A549 (cell line): ENCODE measurements around the gene ARMH3. TPM values are rescaled to one million over a fixed set of nuclear protein-coding genes. Genes with fewer than 3 reads are reported as not detected.

Source experiments
- ATAC-seq, 2 experiments: fragments of 200-7000 bp in 1 of 2; fragments of >200 bp in 1 of 2; cut with Nextera tagmentation in 1 of 2; cut with Tn5 transposase in 1 of 2; 3 replicates each; pipeline versions ENCODE4 v1.8.0 to v1.9.1; 2018 to 2020; ENCODE audit warnings: mild to moderate bottlenecking in 1 of 2, moderate library complexity in 1 of 2
- CTCF ChIA-PET: fragments of 300-600 bp; sonication (Branson Sonifier 250); formaldehyde crosslinking; extraction: SDS; loops from one replicate; lab custom pipeline; 2021; ENCODE audit warnings: antibody characterized with exemption, inconsistent platforms; lab: Yijun Ruan, JAX
- POLR2A ChIA-PET: fragments of 350-600 bp; formaldehyde crosslinking; extraction: SDS; loops from one replicate; lab custom pipeline; 2021; ENCODE audit warnings: antibody characterized with exemption, inconsistent platforms; lab: Yijun Ruan, JAX
- DNase-seq, 2 experiments: peaks; one replicate each; pipeline versions ENCODE4 v3.0.0 to v3.0.0-alpha.2; 2011 to 2016; ENCODE audit warnings: low read depth in 1 of 2, low spot score in 1 of 2
- FAIRE-seq: peaks from 2 replicates; lab custom pipeline; 2011; peaks lifted over from hg19 to GRCh38; lab: Jason Lieb, UNC
- H3K27ac ChIP-seq, 2 experiments: fragments of >200 bp; sonication (Bioruptor Twin); formaldehyde crosslinking; 3 replicates each; pipeline ENCODE4 v1.5.1; 2016 to 2017
- H3K4me1 ChIP-seq: fragments of >200 bp; sonication (Bioruptor Twin); formaldehyde crosslinking; 3 replicates; pipeline ENCODE4 v1.6.1; 2016
- H3K4me2 ChIP-seq: fragments of >200 bp; sonication (Bioruptor Twin); formaldehyde crosslinking; 3 replicates; pipeline ENCODE4 v1.6.1; 2016
- H3K4me3 ChIP-seq: fragments of >200 bp; sonication (Bioruptor Twin); formaldehyde crosslinking; 3 replicates; pipeline ENCODE4 v1.5.1; 2016
- H3K9me3 ChIP-seq: fragments of >200 bp; sonication (Bioruptor Twin); formaldehyde crosslinking; 3 replicates; pipeline ENCODE4 v1.6.1; 2016
- CBX2 ChIP-seq: fragments of 200-600 bp; sonication (generic); IDR thresholded peaks from 2 replicates; pipeline ENCODE4 v1.6.1; 2016; ENCODE audit warnings: low read depth, mild to moderate bottlenecking, borderline replicate concordance
- CEBPB ChIP-seq, 2 experiments: fragments of >200 bp in 1 of 2; sonication (Bioruptor Twin) in 1 of 2; formaldehyde crosslinking in 1 of 2; IDR thresholded peaks; 2 replicates each; pipeline ENCODE4 v1.6.1; 2012 to 2016
- CHD4 ChIP-seq: fragments of 200-600 bp; sonication (generic); IDR thresholded peaks from 2 replicates; pipeline ENCODE4 v1.6.1; 2016; ENCODE audit warnings: antibody characterized with exemption, mild to moderate bottlenecking, borderline replicate concordance
- EHMT2 ChIP-seq: fragments of 200-600 bp; sonication (generic); IDR thresholded peaks from 2 replicates; pipeline ENCODE4 v1.6.1; 2016; ENCODE audit warnings: antibody characterized with exemption, low read depth, mild to moderate bottlenecking, moderate library complexity
- ESRRA ChIP-seq: fragments of 150-350 bp; IDR thresholded peaks from 2 replicates; pipeline ENCODE4 v1.6.1; 2014; ENCODE audit warnings: mild to moderate bottlenecking, low read length, borderline replicate concordance
- GATA3 ChIP-seq: IDR thresholded peaks from 2 replicates; pipeline ENCODE4 v1.6.1; 2012; ENCODE audit warnings: borderline replicate concordance
- HDAC2 ChIP-seq: fragments of 200-600 bp; sonication (generic); IDR thresholded peaks from 2 replicates; pipeline ENCODE4 v1.6.1; 2016
- JUN ChIP-seq, 2 experiments: fragments of >200 bp; sonication (Bioruptor Twin); formaldehyde crosslinking; IDR thresholded peaks; 2 replicates in 1 of 2; 3 replicates in 1 of 2; pipeline ENCODE4 v1.6.1; 2016 to 2017
- KDM5A ChIP-seq: fragments of 200-600 bp; sonication (generic); IDR thresholded peaks from 2 replicates; pipeline ENCODE4 v1.6.1; 2016; ENCODE audit warnings: antibody characterized with exemption, mild to moderate bottlenecking
- MAZ ChIP-seq: fragments of 150-350 bp; IDR thresholded peaks from 2 replicates; pipeline ENCODE4 v1.6.1; 2014; ENCODE audit warnings: antibody characterized with exemption, low read depth, low read length, borderline replicate concordance
- NPAS2 ChIP-seq: fragments of 250-450 bp; sonication (Bioruptor Pico); IDR thresholded peaks from 2 replicates; pipeline ENCODE4 v1.8.0; 2022; ENCODE audit warnings: mild to moderate bottlenecking, moderate library complexity, borderline replicate concordance
- NR3C1 ChIP-seq: fragments of >200 bp; sonication (Bioruptor Twin); formaldehyde crosslinking; IDR thresholded peaks from 3 replicates; pipeline ENCODE4 v1.6.1; 2017
- RAD21 ChIP-seq, 2 experiments: fragments of >200 bp in 1 of 2; sonication (Bioruptor Twin) in 1 of 2; formaldehyde crosslinking in 1 of 2; IDR thresholded peaks in 1 of 2; conservative IDR thresholded peaks in 1 of 2; 2 replicates in 1 of 2; 3 replicates in 1 of 2; pipeline ENCODE4 v1.6.1; 2012 to 2018; ENCODE audit warnings: inconsistent platforms in 1 of 2
- RNF2 ChIP-seq: fragments of 200-600 bp; sonication (generic); IDR thresholded peaks from 2 replicates; pipeline ENCODE4 v1.6.1; 2016; ENCODE audit warnings: low read depth, mild to moderate bottlenecking, antibody characterized with exemption, moderate library complexity, borderline replicate concordance
- ZNF302 ChIP-seq: fragments of 250-450 bp; sonication (Bioruptor Pico); IDR thresholded peaks from 2 replicates; pipeline ENCODE4 v1.9.0; 2021; ENCODE audit warnings: inconsistent platforms, mild to moderate bottlenecking, moderate library complexity
- WGBS: methylation state at CpG from one replicate; pipeline ENCODE4 v1.1.6; 2017; ENCODE audit errors: missing lambda C conversion rate; 5-methylcytosine and 5-hydroxymethylcytosine counted together
- polyA plus RNA-seq, 4 experiments: library from polyadenylated mRNA; depleted of rRNA in 3 of 4; stranded (reverse); fragments of >200 nt; fragmentation: RNase III in 1 of 4; extraction: RNeasy Plus Mini Kit Qiagen cat#74134 plus additional on column Dnase treatment in 1 of 4; gene quantifications; 2 replicates in 3 of 4; 3 replicates in 1 of 4; pipeline ENCODE4 v1.2.3, GENCODE V29; 2011 to 2017
- TF ChIP-seq, protein P1 (sequence below): IDR thresholded peaks from 2 replicates; pipeline ENCODE4 v1.6.1; 2012; ENCODE audit warnings: low read depth, borderline replicate concordance
- TF ChIP-seq, protein P2 (sequence below): fragments of >200 bp; sonication (Bioruptor Twin); formaldehyde crosslinking; IDR thresholded peaks from 2 replicates; pipeline ENCODE4 v1.6.1; 2016
- TF ChIP-seq, protein P3 (sequence below): IDR thresholded peaks from 2 replicates; pipeline ENCODE4 v1.6.1; 2012
- TF ChIP-seq, protein P4 (sequence below): fragments of >200 bp; sonication (Bioruptor Twin); formaldehyde crosslinking; IDR thresholded peaks from 3 replicates; pipeline ENCODE4 v1.5.1; 2016
- TF ChIP-seq, protein P5 (sequence below): fragments of 450-650 bp; IDR thresholded peaks from 2 replicates; pipeline ENCODE4 v1.6.1; 2014; ENCODE audit warnings: antibody characterized with exemption

The ARMH3 gene
- polyA plus RNA-seq, 2 of the 4 experiments (the other 2 are of a cell fraction) = 12.7 to 17.3 TPM

DNA sequence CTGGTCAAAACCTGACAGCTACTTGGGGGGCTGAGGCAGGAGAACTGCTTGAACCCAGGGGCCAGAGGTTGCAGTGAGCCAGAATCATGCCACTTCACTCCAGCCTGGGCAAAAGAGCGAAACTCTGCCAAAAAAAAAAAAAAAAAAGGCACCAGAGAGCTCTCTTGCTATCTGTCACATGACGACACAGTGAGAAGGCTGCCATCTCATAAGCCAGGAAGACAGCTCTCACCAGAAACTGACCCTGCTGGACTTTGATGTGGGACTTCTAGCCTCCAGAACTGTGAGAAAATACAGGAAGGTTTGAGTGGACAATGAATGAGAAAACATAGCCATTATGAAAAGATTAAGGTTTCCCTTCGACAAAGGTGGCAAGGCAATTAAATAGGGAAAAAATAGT lies 161.2 kb downstream of the ARMH3 start:
- CTCF ChIA-PET = interaction anchor here (1.1 to 1.4 kb wide), 3 partner anchors 20 to 115 kb away, joined by 3 to 5 read pairs (median 4); no protein-coding TSS in a partner anchor

DNA sequence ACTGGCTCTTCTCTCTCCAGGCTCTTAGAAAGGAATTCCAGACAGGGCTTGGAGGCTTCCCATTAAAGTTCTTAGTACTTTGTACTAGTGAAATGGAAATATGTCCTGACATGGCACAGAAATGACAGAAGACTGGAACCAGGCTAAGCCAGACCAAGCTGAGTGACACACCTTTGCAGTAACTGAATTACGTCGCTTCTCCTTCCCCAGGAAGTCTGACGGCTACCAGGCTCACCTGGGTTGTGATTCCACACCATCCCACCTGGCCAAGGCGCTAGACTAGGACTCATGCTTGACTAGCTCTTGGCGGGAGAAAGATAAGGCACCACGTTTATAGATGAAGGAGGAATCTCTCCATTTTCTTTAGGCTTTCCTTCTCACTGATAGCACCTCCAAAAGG lies 161.7 kb downstream of the ARMH3 start:
- Histone ChIP-seq H3K9me3 (no peaks in the 10 kb centered on the region), H3K27ac (no peak overlapping the region), H3K4me1 (peaks cover 25% of the 10 kb centered on the region), H3K4me3 (no peak overlapping the region)
- ATAC-seq = no peak
- no peak for DNase-seq
- TF ChIP-seq KDM5A = no peak
- TF ChIP-seq CEBPB (IDR thresholded peaks at IDR 0.05) = no peak
- TF ChIP-seq, protein P1, sequence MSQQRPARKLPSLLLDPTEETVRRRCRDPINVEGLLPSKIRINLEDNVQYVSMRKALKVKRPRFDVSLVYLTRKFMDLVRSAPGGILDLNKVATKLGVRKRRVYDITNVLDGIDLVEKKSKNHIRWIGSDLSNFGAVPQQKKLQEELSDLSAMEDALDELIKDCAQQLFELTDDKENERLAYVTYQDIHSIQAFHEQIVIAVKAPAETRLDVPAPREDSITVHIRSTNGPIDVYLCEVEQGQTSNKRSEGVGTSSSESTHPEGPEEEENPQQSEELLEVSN = no peak
- no peak for TF ChIP-seq HDAC2
- no peak for TF ChIP-seq ESRRA
- TF ChIP-seq, protein P2, sequence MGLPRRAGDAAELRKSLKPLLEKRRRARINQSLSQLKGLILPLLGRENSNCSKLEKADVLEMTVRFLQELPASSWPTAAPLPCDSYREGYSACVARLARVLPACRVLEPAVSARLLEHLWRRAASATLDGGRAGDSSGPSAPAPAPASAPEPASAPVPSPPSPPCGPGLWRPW = no peak
- no peak for TF ChIP-seq NR3C1
- TF ChIP-seq GATA3 = no peak
- no peak for TF ChIP-seq JUN (IDR thresholded peaks at IDR 0.05)
- TF ChIP-seq EHMT2 = no peak
- TF ChIP-seq, protein P3, sequence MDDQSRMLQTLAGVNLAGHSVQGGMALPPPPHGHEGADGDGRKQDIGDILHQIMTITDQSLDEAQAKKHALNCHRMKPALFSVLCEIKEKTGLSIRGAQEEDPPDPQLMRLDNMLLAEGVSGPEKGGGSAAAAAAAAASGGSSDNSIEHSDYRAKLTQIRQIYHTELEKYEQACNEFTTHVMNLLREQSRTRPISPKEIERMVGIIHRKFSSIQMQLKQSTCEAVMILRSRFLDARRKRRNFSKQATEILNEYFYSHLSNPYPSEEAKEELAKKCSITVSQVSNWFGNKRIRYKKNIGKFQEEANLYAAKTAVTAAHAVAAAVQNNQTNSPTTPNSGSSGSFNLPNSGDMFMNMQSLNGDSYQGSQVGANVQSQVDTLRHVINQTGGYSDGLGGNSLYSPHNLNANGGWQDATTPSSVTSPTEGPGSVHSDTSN = no peak
- no peak for TF ChIP-seq ZNF302 (CRISPR knock-in tag)
- TF ChIP-seq NPAS2 (CRISPR knock-in tag) = no peak
- TF ChIP-seq MAZ = no peak
- TF ChIP-seq RAD21 (conservative IDR thresholded peaks at IDR 0.05 in 1 of 2, IDR thresholded peaks at IDR 0.05 in 1 of 2) = no peak
- no peak for TF ChIP-seq CHD4
- TF ChIP-seq RNF2 = no peak
- TF ChIP-seq, protein P4, sequence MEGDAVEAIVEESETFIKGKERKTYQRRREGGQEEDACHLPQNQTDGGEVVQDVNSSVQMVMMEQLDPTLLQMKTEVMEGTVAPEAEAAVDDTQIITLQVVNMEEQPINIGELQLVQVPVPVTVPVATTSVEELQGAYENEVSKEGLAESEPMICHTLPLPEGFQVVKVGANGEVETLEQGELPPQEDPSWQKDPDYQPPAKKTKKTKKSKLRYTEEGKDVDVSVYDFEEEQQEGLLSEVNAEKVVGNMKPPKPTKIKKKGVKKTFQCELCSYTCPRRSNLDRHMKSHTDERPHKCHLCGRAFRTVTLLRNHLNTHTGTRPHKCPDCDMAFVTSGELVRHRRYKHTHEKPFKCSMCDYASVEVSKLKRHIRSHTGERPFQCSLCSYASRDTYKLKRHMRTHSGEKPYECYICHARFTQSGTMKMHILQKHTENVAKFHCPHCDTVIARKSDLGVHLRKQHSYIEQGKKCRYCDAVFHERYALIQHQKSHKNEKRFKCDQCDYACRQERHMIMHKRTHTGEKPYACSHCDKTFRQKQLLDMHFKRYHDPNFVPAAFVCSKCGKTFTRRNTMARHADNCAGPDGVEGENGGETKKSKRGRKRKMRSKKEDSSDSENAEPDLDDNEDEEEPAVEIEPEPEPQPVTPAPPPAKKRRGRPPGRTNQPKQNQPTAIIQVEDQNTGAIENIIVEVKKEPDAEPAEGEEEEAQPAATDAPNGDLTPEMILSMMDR = no peak
- TF ChIP-seq CBX2 = no peak
- TF ChIP-seq, all 56 proteins: peak for 0
- H3K4me2 ChIP-seq = no peak overlapping the region
- ChIA-PET CTCF (interaction anchor here (1.2 to 1.4 kb wide), 2 partner anchors 54 to 115 kb away, joined by 4 to 5 read pairs; no protein-coding TSS in a partner anchor), POLR2A (no interaction called here)
- 87% methylated on average over 6 of the region's 6 CpGs for WGBS
- no peak for FAIRE-seq

More for the DNA sequence above, 161.2 kb downstream of the ARMH3 start:
- no peak for TF ChIP-seq EHMT2
- TF ChIP-seq, protein P5, sequence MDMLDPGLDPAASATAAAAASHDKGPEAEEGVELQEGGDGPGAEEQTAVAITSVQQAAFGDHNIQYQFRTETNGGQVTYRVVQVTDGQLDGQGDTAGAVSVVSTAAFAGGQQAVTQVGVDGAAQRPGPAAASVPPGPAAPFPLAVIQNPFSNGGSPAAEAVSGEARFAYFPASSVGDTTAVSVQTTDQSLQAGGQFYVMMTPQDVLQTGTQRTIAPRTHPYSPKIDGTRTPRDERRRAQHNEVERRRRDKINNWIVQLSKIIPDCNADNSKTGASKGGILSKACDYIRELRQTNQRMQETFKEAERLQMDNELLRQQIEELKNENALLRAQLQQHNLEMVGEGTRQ = no peak
- TF ChIP-seq, all 56 proteins: peak for 0
- FAIRE-seq (no peak), ATAC-seq (no peak), DNase-seq (no peak)
- Histone ChIP-seq H3K27ac (no peak overlapping the region), H3K4me2 (no peak overlapping the region), H3K4me1 (peaks cover 25% of the 10 kb centered on the region), H3K9me3 (no peaks in the 10 kb centered on the region), H3K4me3 (no peak overlapping the region)
- POLR2A ChIA-PET = no interaction called here
- 94% methylated on average over 3 of the region's 3 CpGs for WGBS
